ENCODE measurements around the gene TBC1D22B. TPM values are rescaled to one million over a fixed set of nuclear protein-coding genes. Genes with fewer than 3 reads are reported as not detected.

Gene TBC1D22B
- total and polyA plus RNA-seq, 2 of the 13 experiments (the other 11 are each of a cell fraction or from before 2014, with no cell fraction given): 9.7 to 12.9 TPM

- Histone ChIP-seq H3K36me3 (replicated peaks in 1 of 2; ENCODE audit: control insufficient read depth in 1 of 2, insufficient read depth in 2 of 2, low read length in 2 of 2) (no peaks in the 10 kb centered on the region), H2AFZ (ENCODE audit: low read length) (no peak overlapping the region), H3K4me1 (ENCODE audit: insufficient read depth, low read length) (peaks cover 19% of the 10 kb centered on the region), H3K9ac (ENCODE audit: insufficient read depth, low read depth, low read length) (no peak overlapping the region), H3K79me2 (ENCODE audit: insufficient read depth, low read length) (peaks cover 16% of the 10 kb centered on the region), H3K4me2 (ENCODE audit: low read depth, low read length) (no peak overlapping the region), H3K27me3 (ENCODE audit: control insufficient read depth in 1 of 2, insufficient read depth in 2 of 2, low read length in 2 of 2) (no peaks in the 10 kb centered on the region), H3K27ac (ENCODE audit: extremely low read length, insufficient read depth, low read length) (no peak overlapping the region), H3K9me3 (ENCODE audit: low read length) (no peaks in the 10 kb centered on the region), H4K20me1 (ENCODE audit: insufficient read depth, low read length) (no peaks in the 10 kb centered on the region), H3K4me3 (replicated peaks in 1 of 3; ENCODE audit: insufficient read depth in 1 of 3, low read depth in 2 of 3, low read length in 3 of 3) (no peak overlapping the region)
- no TSS peak for BruUV-seq (replicated peaks)
- TF ChIP-seq NR2F1 (CRISPR knock-in tag; IDR thresholded peaks at IDR 0.05): no peak
- TF ChIP-seq FUBP1 (CRISPR knock-in tag; IDR thresholded peaks at IDR 0.05; ENCODE audit: borderline replicate concordance): no peak
- no peak for TF ChIP-seq ETS1 (CRISPR knock-in tag; IDR thresholded peaks at IDR 0.05)
- TF ChIP-seq MAFF (IDR thresholded peaks at IDR 0.05; ENCODE audit: low read depth, low read length): peak; percentile 94
- peak; percentile 93 for TF ChIP-seq MAFK (conservative IDR thresholded peaks at IDR 0.05 in 1 of 2, IDR thresholded peaks at IDR 0.05 in 1 of 2; ENCODE audit: low read length in 2 of 2)
- DNase-seq (ENCODE audit: low spot score) (no peak), ATAC-seq (no peak), FAIRE-seq (no peak)
- intact Hi-C loops (cut with micrococcal nuclease; ENCODE audit: unreplicated experiment) (no loop called here), in situ Hi-C loops (cut with HindIII; ENCODE audit: extremely low pct_ligation_motif_present, low pct_unique_long_range_greater_than_20kb) (no loop called here)
- WGBS (ENCODE audit: low lambda C conversion rate): 57% methylated on average over 3 of the region's 3 CpGs
- ChIA-PET POLR2A (no interaction called here), CTCF (ENCODE audit: low intra/inter-chr PET ratio, low total read pairs) (no interaction called here)
These were observed 93.5 kb downstream of the TBC1D22B start for GRCh38 chr6:37351027-37351426.

- BruUV-seq (replicated peaks): no TSS peak
- Histone ChIP-seq H3K4me2 (ENCODE audit: low read depth, low read length) (no peak overlapping the region), H3K9ac (ENCODE audit: insufficient read depth, low read depth, low read length) (no peak overlapping the region), H4K20me1 (ENCODE audit: insufficient read depth, low read length) (no peaks in the 10 kb centered on the region), H2AFZ (ENCODE audit: low read length) (no peak overlapping the region), H3K27ac (ENCODE audit: extremely low read length, insufficient read depth, low read length) (no peak overlapping the region), H3K36me3 (replicated peaks in 1 of 2; ENCODE audit: control insufficient read depth in 1 of 2, insufficient read depth in 2 of 2, low read length in 2 of 2) (no peaks in the 10 kb centered on the region), H3K27me3 (ENCODE audit: control insufficient read depth in 1 of 2, insufficient read depth in 2 of 2, low read length in 2 of 2) (no peaks in the 10 kb centered on the region), H3K4me3 (replicated peaks in 1 of 3; ENCODE audit: insufficient read depth in 1 of 3, low read depth in 2 of 3, low read length in 3 of 3) (no peak overlapping the region), H3K9me3 (ENCODE audit: low read length) (no peaks in the 10 kb centered on the region), H3K79me2 (ENCODE audit: insufficient read depth, low read length) (peaks cover 28% of the 10 kb centered on the region), H3K4me1 (ENCODE audit: insufficient read depth, low read length) (peaks cover 32% of the 10 kb centered on the region)
- ATAC-seq: no peak
- TF ChIP-seq NFIC (IDR thresholded peaks at IDR 0.05; ENCODE audit: low read length) (no peak), AGO2 (optimal IDR thresholded peaks at IDR 0.05; ENCODE audit: low read depth, low read length) (no peak), ZXDC (CRISPR knock-in tag; IDR thresholded peaks at IDR 0.05) (no peak), ZNF205 (CRISPR knock-in tag; IDR thresholded peaks at IDR 0.05) (no peak), ZBTB21 (CRISPR knock-in tag; IDR thresholded peaks at IDR 0.05) (no peak)
- in situ Hi-C loops (cut with HindIII; ENCODE audit: extremely low pct_ligation_motif_present, low pct_unique_long_range_greater_than_20kb): no loop called here
- intact Hi-C loops (cut with micrococcal nuclease; ENCODE audit: unreplicated experiment): no loop called here
- ChIA-PET CTCF (ENCODE audit: low intra/inter-chr PET ratio, low total read pairs) (no interaction called here), POLR2A (no interaction called here)
- DNase-seq (ENCODE audit: low spot score): no peak
- no peak for FAIRE-seq
- WGBS (ENCODE audit: low lambda C conversion rate): 88% methylated on average over 3 of the region's 3 CpGs
These were observed 94.8 kb downstream of the TBC1D22B start for GRCh38 chr6:37352384-37352783.

Data from HepG2 (cell line).